Neutrophil (primary cell): ENCODE measurements around the gene SIN3B.

Experiments
- H3K27ac ChIP-seq: fragments of 200-600 bp; sonication (generic); 2 replicates; pipeline ENCODE4 v1.5.1; 2016; ENCODE audit warnings: mild to moderate bottlenecking, moderate library complexity
- H3K27me3 ChIP-seq: fragments of 200-600 bp; sonication (generic); 2 replicates; pipeline ENCODE4 v1.6.0; 2016; ENCODE audit warnings: mild to moderate bottlenecking
- H3K36me3 ChIP-seq: fragments of 200-600 bp; sonication (generic); 2 replicates; pipeline ENCODE4 v1.5.1; 2017
- H3K4me1 ChIP-seq, 2 experiments: fragments of 200-600 bp in 1 of 2; sonication (generic) in 1 of 2; 1 replicate in 1 of 2; 2 replicates in 1 of 2; pipeline versions ENCODE4 v1.5.1 to v1.6.1; 2013 to 2016; ENCODE audit warnings: low read depth in 1 of 2, low read length in 1 of 2, mild to moderate bottlenecking in 1 of 2, moderate library complexity in 1 of 2; ENCODE audit not compliant: control insufficient read depth in 1 of 2, insufficient read depth in 1 of 2
- H3K4me3 ChIP-seq, 2 experiments: fragments of 200-600 bp in 1 of 2; sonication (generic) in 1 of 2; 1 replicate in 1 of 2; 2 replicates in 1 of 2; pipeline ENCODE4 v1.5.1; 2013 to 2016; ENCODE audit warnings: low read depth in 1 of 2, low read length in 1 of 2, mild to moderate bottlenecking in 1 of 2, moderate library complexity in 1 of 2
- H3K9me3 ChIP-seq: fragments of 200-600 bp; sonication (generic); 2 replicates; pipeline ENCODE4 v1.5.1; 2016
- TF ChIP-seq, protein P1 (sequence below): fragments of 200-600 bp; sonication (generic); IDR thresholded peaks from 2 replicates; pipeline ENCODE4 v1.5.1; 2016; ENCODE audit warnings: antibody characterized with exemption

The SIN3B gene

DNA sequence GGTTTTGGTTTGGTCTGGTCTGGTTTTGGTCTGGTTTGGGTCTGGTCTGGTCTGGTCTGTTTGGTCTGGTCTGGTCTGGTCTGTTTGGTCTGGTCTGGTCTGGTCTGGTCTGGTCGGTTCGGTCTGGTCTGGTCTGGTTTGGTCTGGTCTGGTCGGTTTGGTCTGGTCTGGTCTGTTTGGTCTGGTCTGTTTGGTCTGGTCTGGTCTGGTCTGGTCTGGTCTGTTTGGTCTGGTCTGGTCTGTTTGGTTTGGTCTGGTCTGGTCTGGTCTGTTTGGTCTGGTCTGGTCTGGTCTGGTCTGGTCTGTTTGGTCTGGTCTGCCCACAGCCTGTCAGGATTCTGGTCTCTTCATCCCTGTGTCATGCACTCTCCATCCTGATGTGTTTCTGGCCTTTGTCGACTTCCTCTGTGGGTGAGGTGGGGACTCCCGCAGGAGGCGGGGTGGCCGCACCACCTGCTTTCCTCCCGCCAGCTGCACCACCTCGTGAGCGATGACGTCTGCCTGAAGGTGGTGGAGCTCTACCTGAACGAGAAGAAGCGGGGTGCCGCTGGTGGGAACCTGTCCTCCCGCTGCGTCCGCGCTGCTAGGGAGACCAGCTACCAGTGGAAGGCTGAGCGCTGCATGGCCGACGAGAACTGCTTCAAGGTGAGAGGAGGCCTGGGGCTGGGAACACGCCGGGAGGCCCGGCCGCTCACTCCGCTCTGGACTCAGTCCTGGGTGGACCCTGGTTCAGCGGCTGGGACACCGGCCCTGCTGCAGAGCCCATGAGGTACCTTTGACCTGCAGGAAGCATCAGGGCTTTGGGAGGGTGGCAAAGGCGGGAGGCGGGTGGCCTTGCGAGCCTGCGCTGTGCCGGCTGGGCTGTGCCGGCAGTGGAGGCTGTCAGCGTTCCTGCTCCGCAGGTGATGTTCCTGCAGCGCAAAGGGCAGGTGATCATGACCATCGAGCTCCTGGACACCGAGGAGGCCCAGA is 46.7 kb downstream of the SIN3B start:
- TF ChIP-seq, protein P1, sequence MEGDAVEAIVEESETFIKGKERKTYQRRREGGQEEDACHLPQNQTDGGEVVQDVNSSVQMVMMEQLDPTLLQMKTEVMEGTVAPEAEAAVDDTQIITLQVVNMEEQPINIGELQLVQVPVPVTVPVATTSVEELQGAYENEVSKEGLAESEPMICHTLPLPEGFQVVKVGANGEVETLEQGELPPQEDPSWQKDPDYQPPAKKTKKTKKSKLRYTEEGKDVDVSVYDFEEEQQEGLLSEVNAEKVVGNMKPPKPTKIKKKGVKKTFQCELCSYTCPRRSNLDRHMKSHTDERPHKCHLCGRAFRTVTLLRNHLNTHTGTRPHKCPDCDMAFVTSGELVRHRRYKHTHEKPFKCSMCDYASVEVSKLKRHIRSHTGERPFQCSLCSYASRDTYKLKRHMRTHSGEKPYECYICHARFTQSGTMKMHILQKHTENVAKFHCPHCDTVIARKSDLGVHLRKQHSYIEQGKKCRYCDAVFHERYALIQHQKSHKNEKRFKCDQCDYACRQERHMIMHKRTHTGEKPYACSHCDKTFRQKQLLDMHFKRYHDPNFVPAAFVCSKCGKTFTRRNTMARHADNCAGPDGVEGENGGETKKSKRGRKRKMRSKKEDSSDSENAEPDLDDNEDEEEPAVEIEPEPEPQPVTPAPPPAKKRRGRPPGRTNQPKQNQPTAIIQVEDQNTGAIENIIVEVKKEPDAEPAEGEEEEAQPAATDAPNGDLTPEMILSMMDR: no peak
- Histone ChIP-seq H3K36me3 (peaks cover 78% of the 10 kb centered on the region), H3K4me1 (no peaks in the 10 kb centered on the region), H3K4me3 (no peak overlapping the region), H3K27ac (no peak overlapping the region), H3K9me3 (peaks cover 3% of the 10 kb centered on the region), H3K27me3 (no peaks in the 10 kb centered on the region)

DNA sequence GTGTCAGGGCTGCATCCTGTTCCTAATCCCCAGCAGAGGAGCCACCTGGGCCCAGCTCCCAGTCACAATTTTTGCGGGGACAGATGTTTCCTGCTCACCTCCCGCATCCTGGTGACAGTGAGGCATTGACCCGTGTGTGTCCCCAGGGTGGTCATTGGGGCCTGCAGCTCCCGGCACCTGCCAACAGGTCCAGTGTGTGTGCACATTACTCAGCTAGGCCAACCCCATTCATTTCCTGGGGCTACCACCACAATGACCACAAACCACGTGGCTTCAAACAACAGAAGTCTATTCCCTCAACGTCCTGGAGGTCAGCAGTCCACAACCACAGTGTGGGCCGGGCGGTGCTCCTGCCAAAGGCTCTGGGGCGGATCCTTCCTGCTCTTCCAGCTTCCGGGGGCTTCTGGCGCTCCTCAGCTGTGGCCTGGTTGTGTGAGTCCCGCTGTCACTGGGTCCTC is 47.7 kb downstream of the SIN3B start:
- TF ChIP-seq, protein P1: no peak
- H3K27ac ChIP-seq: no peak overlapping the region
- H3K27me3 ChIP-seq: no peaks in the 10 kb centered on the region
- H3K4me3 ChIP-seq: no peak overlapping the region
- H3K4me1 ChIP-seq: no peaks in the 10 kb centered on the region
- H3K9me3 ChIP-seq: peaks cover 10% of the 10 kb centered on the region
- H3K36me3 ChIP-seq: peaks cover 67% of the 10 kb centered on the region

DNA sequence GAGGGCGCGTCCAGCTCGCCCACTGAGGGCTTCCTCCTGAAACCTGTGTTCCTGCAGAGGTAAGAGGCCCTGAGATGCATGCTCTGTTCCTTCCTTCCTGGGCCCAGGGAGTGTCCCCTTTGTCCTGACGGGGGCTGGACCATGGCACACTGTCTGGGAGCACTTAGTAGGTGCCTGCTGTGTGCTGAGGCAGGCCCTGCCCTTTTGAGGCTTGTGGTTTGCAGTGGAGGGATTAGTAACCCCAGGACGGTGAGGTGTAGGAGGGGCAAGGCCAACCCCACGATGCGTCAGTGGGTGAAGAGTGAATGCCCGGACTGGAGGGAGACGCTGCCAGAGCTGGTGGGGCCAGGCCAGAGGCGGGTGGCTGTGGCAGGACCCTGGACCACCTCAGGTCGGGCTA is 48.4 kb downstream of the SIN3B start:
- TF ChIP-seq, protein P1: no peak
- no peaks in the 10 kb centered on the region for H3K27me3 ChIP-seq

DNA sequence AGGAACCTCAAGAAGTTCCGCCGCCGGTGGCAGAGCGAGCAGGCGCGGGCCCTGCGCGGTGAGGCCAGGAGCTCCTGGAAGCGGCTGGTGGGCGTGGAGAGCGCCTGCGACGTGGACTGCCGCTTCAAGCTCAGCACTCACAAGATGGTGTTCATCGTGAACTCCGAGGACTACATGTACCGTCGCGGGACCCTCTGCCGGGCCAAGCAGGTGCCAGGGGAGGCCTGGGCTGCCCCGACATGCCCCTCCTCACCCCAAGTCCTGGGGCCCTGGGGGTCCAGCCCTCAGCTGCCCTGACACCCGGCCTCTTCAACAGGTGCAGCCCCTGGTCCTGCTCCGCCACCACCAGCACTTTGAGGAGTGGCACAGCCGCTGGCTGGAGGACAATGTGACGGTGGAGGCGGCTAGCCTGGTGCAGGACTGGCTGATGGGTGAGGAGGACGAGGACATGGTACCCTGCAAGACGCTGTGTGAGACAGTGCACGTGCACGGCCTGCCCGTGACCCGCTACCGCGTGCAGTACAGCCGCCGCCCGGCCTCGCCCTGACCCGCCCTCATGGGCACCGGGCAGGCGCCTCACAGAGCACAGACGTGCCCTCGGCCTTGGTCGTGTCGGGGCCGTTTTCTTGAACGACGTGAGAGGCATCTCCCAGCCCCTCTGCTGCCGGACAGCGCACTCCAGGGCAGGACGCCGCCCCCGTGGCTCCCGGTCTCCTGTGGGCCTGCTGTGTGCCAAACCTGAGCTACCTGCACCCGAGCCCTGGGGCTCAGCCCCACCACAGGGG is 49.2 kb downstream of the SIN3B start:
- TF ChIP-seq, protein P1: no peak
- H3K9me3 ChIP-seq: peaks cover 10% of the 10 kb centered on the region
- H3K4me3 ChIP-seq: no peak overlapping the region
- H3K4me1 ChIP-seq: no peaks in the 10 kb centered on the region
- no peaks in the 10 kb centered on the region for H3K27me3 ChIP-seq
- no peak overlapping the region for H3K27ac ChIP-seq
- H3K36me3 ChIP-seq: peaks cover 53% of the 10 kb centered on the region

More for the DNA sequence above, 48.4 kb downstream of the SIN3B start:
- Histone ChIP-seq H3K9me3 (peaks cover 10% of the 10 kb centered on the region), H3K4me1 (no peaks in the 10 kb centered on the region), H3K4me3 (no peak overlapping the region), H3K27ac (no peak overlapping the region), H3K36me3 (peaks cover 61% of the 10 kb centered on the region)

DNA sequence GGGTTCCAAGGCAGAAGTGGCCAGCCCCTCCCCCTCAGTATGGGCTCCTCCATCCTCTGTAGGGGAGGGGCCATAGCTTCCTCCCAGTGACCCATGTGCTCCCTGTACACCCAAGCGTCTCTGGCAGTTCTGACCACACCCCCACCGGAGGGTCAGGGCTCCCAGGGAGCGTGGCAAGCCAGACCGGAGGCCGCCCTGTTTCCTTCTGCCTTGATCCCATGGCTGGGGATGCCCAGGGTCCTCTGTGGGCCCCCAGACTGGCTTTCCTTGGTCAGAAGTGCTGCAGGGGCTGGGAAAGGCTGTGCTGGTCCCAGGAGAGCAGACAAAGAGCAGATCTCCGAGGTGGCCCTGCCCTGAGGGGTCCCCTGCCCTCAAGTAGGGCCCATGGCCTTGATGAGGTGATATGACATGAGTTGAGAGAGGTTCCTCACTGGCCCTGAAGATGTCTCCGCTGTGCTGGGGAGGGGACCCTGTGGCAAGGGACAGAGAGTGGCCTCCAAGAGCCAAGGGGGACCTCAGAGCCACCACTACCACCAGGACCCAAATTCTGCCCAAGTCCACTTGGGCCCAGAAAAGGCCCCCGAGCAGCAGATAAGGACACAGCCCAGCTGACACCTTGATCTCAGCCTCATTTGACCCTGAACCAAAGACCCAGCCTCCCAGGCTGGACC is 51.8 kb downstream of the SIN3B start:
- Histone ChIP-seq H3K27me3 (no peaks in the 10 kb centered on the region), H3K36me3 (peaks cover 42% of the 10 kb centered on the region), H3K9me3 (peaks cover 10% of the 10 kb centered on the region), H3K27ac (no peak overlapping the region), H3K4me3 (no peak overlapping the region), H3K4me1 (no peaks in the 10 kb centered on the region)
- TF ChIP-seq, protein P1: no peak
